ENCODE results near the gene ANO1. TPM values are rescaled to one million over a fixed set of nuclear protein-coding genes. Genes with fewer than 3 reads are reported as not detected.

ANO1 gene
- total RNA-seq, 4 donors from 2014 or later = 1.1 to 27.2 (median 4.2) TPM

DNA sequence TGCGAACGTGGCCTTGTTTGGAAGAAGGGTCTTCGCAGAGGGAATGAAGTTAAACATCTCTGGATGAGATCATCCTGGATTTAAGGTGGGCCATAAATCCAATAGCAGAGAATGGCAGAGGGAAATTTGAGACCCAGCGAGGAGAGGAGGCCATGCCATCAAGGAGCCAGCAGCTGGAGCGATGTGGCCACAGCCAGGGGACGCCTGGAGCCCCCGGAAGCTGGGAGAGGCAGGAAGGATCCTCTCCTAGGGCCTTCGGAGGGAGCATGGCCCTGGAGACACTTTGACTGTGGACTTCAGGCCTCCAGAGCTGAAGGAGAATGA, 22.1 kb downstream of the ANO1 start:
- H3K27ac ChIP-seq = no peak overlapping the region
- no peaks in the 10 kb centered on the region for H3K9me3 ChIP-seq
- no peak for DNase-seq
- TF ChIP-seq, protein P1, sequence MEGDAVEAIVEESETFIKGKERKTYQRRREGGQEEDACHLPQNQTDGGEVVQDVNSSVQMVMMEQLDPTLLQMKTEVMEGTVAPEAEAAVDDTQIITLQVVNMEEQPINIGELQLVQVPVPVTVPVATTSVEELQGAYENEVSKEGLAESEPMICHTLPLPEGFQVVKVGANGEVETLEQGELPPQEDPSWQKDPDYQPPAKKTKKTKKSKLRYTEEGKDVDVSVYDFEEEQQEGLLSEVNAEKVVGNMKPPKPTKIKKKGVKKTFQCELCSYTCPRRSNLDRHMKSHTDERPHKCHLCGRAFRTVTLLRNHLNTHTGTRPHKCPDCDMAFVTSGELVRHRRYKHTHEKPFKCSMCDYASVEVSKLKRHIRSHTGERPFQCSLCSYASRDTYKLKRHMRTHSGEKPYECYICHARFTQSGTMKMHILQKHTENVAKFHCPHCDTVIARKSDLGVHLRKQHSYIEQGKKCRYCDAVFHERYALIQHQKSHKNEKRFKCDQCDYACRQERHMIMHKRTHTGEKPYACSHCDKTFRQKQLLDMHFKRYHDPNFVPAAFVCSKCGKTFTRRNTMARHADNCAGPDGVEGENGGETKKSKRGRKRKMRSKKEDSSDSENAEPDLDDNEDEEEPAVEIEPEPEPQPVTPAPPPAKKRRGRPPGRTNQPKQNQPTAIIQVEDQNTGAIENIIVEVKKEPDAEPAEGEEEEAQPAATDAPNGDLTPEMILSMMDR (IDR thresholded peaks at IDR 0.05) = no peak
- TF ChIP-seq POLR2A (IDR thresholded peaks at IDR 0.05) = no peak
- H3K4me3 ChIP-seq = no peak overlapping the region
- H3K36me3 ChIP-seq = no peaks in the 10 kb centered on the region
- H3K27me3 ChIP-seq = no peaks in the 10 kb centered on the region
- H3K4me1 ChIP-seq = no peaks in the 10 kb centered on the region

DNA sequence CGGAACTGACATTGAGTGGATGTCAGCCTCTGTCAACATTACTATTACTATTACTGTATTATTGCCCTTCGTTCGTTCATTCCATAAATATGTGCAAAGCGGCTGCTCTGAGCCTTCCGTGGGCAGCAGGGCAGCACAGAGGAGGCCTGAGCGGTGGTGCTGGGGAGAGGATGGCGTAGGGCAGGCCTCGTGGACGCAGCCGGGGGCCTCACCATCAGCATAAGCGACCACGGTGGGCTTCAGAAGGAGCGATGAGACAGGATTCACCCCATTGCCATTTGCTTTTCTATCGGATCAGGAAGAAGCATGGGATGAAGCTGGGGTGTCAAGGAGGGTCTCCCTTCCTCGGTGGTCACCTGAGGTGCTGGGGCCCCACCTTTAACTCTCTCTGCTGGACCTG, 22.7 kb downstream of the ANO1 start:
- no peak overlapping the region for H3K4me3 ChIP-seq
- no peaks in the 10 kb centered on the region for H3K4me1 ChIP-seq
- TF ChIP-seq, protein P1 (IDR thresholded peaks at IDR 0.05) = no peak
- TF ChIP-seq POLR2A (IDR thresholded peaks at IDR 0.05) = no peak
- no peak for DNase-seq
- H3K9me3 ChIP-seq = no peaks in the 10 kb centered on the region
- H3K27me3 ChIP-seq = no peaks in the 10 kb centered on the region
- no peak overlapping the region for H3K27ac ChIP-seq
- H3K36me3 ChIP-seq = no peaks in the 10 kb centered on the region

DNA sequence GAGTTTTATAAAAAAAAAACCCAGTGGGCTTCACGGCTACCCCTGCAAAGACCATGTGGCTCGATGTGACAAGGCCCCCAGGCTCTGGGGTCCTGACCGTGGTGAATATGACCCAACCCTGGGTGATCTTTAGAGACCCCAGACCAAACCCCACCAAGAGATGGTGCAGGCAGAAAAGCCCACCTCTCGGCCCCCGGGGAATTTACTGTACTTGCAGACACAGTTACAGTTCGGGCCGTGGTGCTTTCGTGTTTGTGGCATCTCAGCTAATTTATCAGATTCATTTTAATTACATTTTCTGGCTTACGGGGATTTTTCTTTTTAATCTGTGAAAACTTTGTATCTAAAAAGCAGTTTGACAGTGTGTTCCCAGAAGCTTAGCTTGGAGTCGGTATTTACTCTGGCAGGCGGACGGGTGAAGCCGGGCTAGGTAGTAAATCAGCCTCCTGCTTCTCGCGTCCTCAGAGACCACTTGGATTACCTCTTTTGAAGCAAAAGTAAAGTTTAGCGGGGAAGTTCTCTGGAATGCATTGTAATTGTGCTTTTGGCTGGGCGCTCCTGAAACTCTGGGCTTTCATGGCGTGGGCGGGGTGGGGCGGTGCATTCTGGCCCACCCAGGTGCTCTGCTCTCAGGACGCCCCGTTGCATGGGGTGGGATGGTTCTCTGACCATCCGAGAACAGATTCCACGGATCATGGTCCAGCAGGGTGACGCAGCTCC, 25.3 kb downstream of the ANO1 start:
- no peak for TF ChIP-seq POLR2A (IDR thresholded peaks at IDR 0.05)
- TF ChIP-seq, protein P1 (IDR thresholded peaks at IDR 0.05) = no peak
- Histone ChIP-seq H3K36me3 (no peaks in the 10 kb centered on the region), H3K27ac (no peak overlapping the region), H3K4me1 (no peaks in the 10 kb centered on the region), H3K4me3 (no peak overlapping the region), H3K9me3 (no peaks in the 10 kb centered on the region), H3K27me3 (no peaks in the 10 kb centered on the region)
- DNase-seq = no peak

DNA sequence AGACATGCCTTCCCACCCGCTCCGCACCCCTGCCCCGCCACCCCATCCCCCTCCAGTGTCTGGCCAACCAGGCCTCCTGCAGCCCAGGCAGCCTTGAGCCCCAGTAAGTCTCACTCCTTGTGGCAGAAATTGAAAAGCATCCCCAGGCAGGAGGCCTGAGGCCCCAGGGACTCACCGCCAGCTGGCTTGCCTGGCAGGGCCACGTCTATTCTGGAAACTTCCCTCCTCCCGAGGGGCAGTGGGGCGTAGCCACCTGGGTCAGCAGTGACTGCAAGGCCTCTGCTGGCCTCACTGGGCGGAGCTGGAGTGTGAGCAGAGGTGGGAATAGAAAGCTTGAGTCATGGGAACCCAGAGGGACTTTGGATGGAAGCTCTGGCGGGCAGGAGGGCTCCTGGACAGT, 26.3 kb downstream of the ANO1 start:
- TF ChIP-seq, protein P1 (IDR thresholded peaks at IDR 0.05) = no peak
- TF ChIP-seq POLR2A (IDR thresholded peaks at IDR 0.05) = no peak

DNA sequence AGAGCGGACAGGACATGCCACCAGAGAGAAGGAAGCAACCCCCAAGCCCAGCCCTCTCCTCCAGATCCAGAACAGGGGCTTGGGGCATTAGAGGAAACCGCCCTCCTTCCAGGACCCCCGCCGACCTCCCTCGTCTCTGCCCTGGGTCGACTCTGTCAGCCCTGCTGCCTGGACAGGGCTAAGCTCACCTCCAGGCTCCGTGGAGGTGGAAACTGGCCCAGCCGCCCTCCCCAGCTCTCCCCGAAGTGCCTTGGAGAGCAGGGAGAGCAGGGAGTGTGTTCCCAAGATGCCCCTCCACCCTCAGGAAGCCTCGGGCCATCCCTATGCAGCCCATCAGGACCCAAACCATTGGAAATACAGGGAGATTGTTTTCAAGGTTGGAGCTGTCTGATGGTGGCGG, 26.8 kb downstream of the ANO1 start:
- Histone ChIP-seq H3K27me3 (no peaks in the 10 kb centered on the region), H3K9me3 (no peaks in the 10 kb centered on the region), H3K36me3 (no peaks in the 10 kb centered on the region), H3K4me1 (no peaks in the 10 kb centered on the region), H3K27ac (no peak overlapping the region), H3K4me3 (no peak overlapping the region)
- no peak for DNase-seq
- TF ChIP-seq POLR2A (IDR thresholded peaks at IDR 0.05) = no peak
- TF ChIP-seq, protein P1 (IDR thresholded peaks at IDR 0.05) = no peak

More for the DNA sequence above, 26.3 kb downstream of the ANO1 start:
- Histone ChIP-seq H3K36me3 (no peaks in the 10 kb centered on the region), H3K27ac (no peak overlapping the region), H3K4me1 (no peaks in the 10 kb centered on the region), H3K4me3 (no peak overlapping the region), H3K9me3 (no peaks in the 10 kb centered on the region), H3K27me3 (no peaks in the 10 kb centered on the region)
- DNase-seq = no peak

DNA sequence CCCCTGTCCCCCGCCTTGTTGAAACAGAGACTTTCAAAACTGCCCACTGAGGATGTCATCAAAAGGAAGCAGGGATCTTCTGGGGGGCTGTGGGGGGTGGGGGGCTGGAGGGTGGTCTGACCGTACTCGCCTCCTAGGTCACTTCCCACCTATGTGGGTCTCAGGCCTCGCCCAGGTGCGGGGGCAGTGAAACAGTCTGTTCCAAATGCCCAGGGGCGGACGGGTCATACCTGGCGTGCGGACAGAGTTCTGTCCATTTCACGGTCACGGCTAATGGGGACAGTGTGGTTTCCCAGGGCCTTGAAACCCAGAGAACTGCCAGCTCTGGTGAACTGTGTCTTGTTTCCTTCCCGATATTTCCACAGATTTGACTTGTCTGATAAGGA, 27.2 kb downstream of the ANO1 start:
- no peaks in the 10 kb centered on the region for H3K27me3 ChIP-seq
- H3K36me3 ChIP-seq = no peaks in the 10 kb centered on the region
- no peak overlapping the region for H3K4me3 ChIP-seq
- no peak for DNase-seq
- no peak overlapping the region for H3K27ac ChIP-seq
- TF ChIP-seq, protein P1 (IDR thresholded peaks at IDR 0.05) = no peak
- no peak for TF ChIP-seq POLR2A (IDR thresholded peaks at IDR 0.05)
- no peaks in the 10 kb centered on the region for H3K4me1 ChIP-seq
- no peaks in the 10 kb centered on the region for H3K9me3 ChIP-seq

All from Peyer's patch (tissue), 4 donors.